Loucy (cell line): ENCODE measurements around the gene RXRA.

Experiments
- EZH2phosphoT487 ChIP-seq: fragments of 200-600 bp; IDR thresholded peaks from 2 replicates; pipeline ENCODE4 v1.6.1; 2018; ENCODE audit warnings: antibody characterized with exemption, mild to moderate bottlenecking, moderate library complexity, borderline replicate concordance
- TF ChIP-seq, protein P1 (sequence below): fragments of 200-600 bp; sonication (generic); conservative IDR thresholded peaks from 2 replicates; pipeline ENCODE4 v1.5.1; 2014; ENCODE audit warnings: mild to moderate bottlenecking, antibody characterized with exemption, low read length

DNA sequence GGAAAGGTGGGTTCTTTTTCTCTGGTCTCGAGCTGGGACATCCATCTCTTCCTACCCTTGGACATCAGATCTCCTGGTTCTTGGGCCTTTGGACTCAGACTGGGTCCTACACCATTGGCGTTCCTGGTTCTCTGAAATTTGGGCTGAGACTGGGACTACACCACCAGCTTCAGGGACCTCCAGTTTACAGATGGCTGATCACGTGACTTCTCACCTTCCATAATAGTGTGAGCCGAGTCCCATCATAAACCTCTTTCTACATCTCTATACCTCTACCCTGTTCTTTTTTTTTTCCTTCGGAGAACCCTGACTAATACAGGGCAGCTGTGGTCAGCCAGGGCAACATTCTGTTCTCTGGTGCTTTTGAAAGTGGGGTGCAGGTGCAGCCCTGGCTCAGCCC lies 27.2 kb upstream of the RXRA start:
- TF ChIP-seq, protein P1, sequence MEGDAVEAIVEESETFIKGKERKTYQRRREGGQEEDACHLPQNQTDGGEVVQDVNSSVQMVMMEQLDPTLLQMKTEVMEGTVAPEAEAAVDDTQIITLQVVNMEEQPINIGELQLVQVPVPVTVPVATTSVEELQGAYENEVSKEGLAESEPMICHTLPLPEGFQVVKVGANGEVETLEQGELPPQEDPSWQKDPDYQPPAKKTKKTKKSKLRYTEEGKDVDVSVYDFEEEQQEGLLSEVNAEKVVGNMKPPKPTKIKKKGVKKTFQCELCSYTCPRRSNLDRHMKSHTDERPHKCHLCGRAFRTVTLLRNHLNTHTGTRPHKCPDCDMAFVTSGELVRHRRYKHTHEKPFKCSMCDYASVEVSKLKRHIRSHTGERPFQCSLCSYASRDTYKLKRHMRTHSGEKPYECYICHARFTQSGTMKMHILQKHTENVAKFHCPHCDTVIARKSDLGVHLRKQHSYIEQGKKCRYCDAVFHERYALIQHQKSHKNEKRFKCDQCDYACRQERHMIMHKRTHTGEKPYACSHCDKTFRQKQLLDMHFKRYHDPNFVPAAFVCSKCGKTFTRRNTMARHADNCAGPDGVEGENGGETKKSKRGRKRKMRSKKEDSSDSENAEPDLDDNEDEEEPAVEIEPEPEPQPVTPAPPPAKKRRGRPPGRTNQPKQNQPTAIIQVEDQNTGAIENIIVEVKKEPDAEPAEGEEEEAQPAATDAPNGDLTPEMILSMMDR = no peak
- no peak for TF ChIP-seq EZH2phosphoT487
